HG03095 (cell line): Measurements from ENCODE around the gene CMTM2.
"Not testable (repeated sequence)": the region's sequence is repeated elsewhere in the genome, so short reads cannot be mapped to it uniquely, and the experiment has no call there.

Source experiments
- ATAC-seq: cut with Tn5 transposase; IDR thresholded peaks from one replicate; pipeline ENCODE4 v1.9.1; 2021; ENCODE audit warnings: moderate library complexity; ENCODE audit not compliant: unreplicated experiment

CMTM2 gene

GRCh38 chr16:66580605-66581209 is 1.4 kb downstream of the CMTM2 start:
- ATAC-seq: no peak

- no peak for ATAC-seq
Measured at GRCh38 chr16:66581246-66581952, 2.1 kb downstream of the CMTM2 start.

- ATAC-seq: no peak
Measured at GRCh38 chr16:66585481-66586239, 6.4 kb downstream of the CMTM2 start.

- no peak for ATAC-seq
Measured at GRCh38 chr16:66587881-66588600, 8.8 kb downstream of the CMTM2 start.

- ATAC-seq: peak; percentile 77
Measured at GRCh38 chr16:66588981-66589713, 9.9 kb downstream of the CMTM2 start.

GRCh38 chr16:66590322-66590721 is 11.1 kb downstream of the CMTM2 start:
- ATAC-seq: peak; percentile 47

GRCh38 chr16:66591018-66591417 is 11.8 kb downstream of the CMTM2 start:
- ATAC-seq: no peak

- no peak for ATAC-seq
Measured at GRCh38 chr16:66592241-66592640, 13.0 kb downstream of the CMTM2 start.

- no peak for ATAC-seq
Measured at GRCh38 chr16:66592814-66593213, 13.6 kb downstream of the CMTM2 start.

GRCh38 chr16:66594739-66595138 is 15.5 kb downstream of the CMTM2 start:
- no peak for ATAC-seq

- ATAC-seq: not testable (repeated sequence)
Measured at GRCh38 chr16:66596559-66596958, 17.3 kb downstream of the CMTM2 start.

GRCh38 chr16:66596986-66597848 is 18.0 kb downstream of the CMTM2 start:
- peak; percentile 48 for ATAC-seq

GRCh38 chr16:66598111-66598510 is 18.8 kb downstream of the CMTM2 start:
- ATAC-seq: no peak

- no peak for ATAC-seq
Measured at GRCh38 chr16:66599726-66600125, 20.5 kb downstream of the CMTM2 start.

GRCh38 chr16:66600477-66600876 is 21.2 kb downstream of the CMTM2 start:
- no peak for ATAC-seq

GRCh38 chr16:66601471-66601870 is 22.2 kb downstream of the CMTM2 start:
- no peak for ATAC-seq

GRCh38 chr16:66603537-66604375 is 24.5 kb downstream of the CMTM2 start:
- ATAC-seq: no peak

GRCh38 chr16:66604376-66605176 is 25.3 kb downstream of the CMTM2 start, which contains the start of gene CMTM3:
TSS of gene CMTM3 (plus strand) at chr16:66604704. CDS start at chr16:66604806, 102 bp downstream.
- peak; percentile 57 for ATAC-seq
